GM19467 (cell line): ENCODE measurements around the gene NR2F6.
"Not testable (repeated sequence)": the region's sequence is repeated elsewhere in the genome, so short reads cannot be mapped to it uniquely, and the experiment has no call there.

Source experiments
- ATAC-seq: cut with Tn5 transposase; IDR thresholded peaks from one replicate; pipeline ENCODE4 v1.9.1; 2021; ENCODE audit warnings: mild to moderate bottlenecking, moderate library complexity; ENCODE audit not compliant: unreplicated experiment

Gene NR2F6

DNA sequence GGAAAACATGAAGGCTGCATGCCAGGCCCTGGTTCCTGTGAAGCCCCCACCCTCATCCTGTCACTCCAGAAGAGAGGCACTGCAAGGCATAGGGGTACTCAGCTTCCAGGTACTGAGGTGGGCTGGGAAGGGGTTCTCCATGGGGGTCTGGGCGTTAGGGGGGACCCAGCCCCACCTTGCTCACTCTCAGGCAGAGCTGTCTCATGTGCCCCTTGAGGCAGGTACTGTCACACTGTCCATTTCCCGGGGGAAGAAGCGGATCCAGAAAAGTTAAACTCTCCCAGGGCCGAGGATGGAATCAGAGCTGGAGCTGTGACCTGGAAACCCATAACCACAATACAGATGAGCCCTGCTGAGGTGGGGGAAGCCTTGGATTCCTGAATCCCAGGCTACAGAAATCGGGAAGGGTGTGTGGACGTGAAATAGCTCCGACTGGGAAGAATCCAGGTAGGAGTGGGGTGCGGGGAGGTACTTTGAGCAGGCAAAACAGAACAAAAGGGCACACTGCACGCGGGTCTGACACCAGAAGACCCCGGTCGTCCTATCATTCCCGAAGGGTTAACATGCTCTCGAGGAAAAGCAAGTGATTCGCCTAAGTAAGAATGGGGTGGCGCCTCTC lies 31.1 kb downstream of the NR2F6 start:
- no peak for ATAC-seq

DNA sequence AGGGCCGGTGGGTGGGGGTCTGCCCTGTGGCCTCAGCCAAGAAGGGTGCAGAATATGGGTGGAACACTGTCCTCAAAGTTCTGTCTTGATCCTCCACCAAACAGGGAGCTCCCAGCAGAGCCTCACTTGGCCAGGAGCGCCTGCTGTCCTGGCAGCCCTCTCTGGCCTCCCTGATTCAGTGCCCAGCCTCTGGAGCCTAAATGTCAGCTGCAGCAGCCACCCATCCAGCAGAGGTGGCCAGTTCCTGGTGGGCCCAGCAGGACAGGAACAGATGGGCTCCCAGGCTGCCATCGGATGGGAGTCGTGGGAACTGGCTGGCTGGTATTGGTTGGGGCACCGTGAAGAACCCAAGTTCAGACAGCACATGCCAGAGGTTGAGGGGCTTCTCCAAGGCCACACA lies 32.4 kb downstream of the NR2F6 start:
- ATAC-seq: no peak

DNA sequence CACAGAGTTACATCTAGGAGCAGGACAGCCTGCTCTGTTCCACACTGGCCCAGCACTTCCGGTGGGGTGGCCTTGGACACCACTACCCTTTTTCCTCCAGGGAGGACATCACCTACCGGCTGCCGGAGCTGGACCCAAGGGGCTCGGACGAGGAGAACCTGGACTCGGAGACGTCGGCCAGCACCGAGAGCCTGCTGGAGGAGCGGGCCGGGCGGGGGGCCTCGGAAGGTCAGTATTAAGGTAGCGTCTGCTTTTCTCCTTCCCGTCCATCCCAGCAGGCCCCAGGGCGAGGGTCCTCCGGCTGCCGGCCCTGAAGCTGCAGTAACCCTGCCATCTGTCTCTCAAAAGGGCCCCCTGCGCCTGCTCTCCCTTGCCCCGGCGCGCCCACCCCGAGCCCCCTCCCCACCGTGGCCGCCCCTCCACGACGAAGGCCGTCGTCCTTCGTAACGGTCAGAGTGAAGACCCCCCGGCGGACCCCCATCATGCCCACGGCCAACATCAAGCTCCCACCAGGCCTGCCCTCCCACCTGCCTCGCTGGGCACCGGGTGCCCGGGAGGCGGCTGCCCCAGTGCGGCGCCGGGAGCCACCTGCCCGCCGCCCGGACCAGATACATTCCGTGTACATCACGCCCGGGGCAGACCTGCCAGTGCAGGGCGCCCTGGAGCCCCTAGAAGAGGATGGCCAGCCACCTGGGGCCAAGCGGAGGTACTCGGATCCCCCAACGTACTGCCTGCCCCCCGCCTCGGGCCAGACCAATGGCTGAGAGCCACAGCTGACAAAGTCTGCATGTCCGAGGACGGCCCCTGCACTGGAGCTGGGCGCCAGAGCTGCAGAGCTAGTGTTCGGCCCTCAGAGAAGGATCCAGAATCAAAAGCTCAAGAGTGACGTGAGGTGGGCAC lies 33.9 kb downstream of the NR2F6 start:
- no peak for ATAC-seq

DNA sequence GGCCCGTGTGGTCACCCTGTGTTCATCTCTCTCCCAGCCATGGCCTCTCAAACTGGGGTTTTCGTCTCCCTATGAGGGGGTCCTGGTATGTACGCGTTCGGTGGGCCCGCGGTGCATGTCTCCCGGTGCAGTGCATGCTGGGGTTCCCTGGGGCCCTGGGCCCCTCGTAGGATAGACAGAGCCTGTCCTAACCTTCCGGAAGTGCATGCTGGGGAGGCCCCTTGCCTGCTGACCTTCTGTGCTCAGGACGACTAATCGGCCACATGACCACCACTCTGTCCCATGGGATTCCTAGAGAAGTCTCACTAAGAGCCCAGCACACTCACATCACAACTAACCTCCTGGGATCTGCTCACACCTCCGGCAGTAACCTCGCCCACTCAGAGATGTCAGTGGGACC lies 35.4 kb downstream of the NR2F6 start:
- no peak for ATAC-seq

DNA sequence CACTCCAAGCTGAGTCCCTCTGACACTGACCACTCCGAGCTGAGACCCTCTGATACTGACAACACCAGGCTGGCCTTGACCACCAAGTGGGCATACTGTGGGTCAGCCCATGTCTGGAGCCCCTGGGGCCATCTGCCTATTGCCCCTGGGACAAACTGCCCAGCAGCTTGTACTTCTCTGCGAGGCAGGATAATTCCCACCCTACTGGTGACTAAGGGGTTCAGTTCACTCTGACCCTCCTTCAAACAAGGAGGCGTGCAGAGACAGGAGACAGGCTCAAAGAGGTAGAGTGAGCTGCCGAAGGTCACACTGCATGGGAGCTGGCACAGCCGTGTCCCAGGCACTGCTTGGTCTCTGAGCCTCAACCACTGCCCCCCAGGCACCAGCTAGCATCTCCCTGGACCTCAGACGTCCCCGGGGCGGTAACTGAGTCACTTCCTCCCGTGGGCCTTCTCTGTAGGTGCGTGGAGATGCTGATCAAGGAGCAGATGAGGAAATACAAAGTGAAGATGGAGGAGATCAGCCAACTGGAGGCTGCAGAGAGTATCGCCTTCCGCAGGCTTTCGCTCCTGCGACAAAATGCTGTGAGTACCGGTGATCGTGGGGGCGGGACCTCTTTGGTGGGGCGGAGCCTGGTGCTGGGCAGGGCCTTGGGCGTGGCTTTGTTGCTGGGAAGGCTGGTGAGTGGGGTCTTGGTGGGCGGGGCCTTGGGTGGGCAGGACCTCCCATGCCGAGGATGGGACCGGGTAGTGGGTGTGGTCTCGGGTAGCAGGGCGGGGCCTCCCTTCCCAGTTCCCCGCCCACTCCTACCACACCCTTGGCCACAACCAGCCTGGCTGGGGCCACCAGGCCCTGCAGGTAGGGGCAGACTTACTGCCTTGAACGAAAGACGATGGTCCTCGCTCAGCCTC lies 36.3 kb downstream of the NR2F6 start:
- ATAC-seq: no peak

DNA sequence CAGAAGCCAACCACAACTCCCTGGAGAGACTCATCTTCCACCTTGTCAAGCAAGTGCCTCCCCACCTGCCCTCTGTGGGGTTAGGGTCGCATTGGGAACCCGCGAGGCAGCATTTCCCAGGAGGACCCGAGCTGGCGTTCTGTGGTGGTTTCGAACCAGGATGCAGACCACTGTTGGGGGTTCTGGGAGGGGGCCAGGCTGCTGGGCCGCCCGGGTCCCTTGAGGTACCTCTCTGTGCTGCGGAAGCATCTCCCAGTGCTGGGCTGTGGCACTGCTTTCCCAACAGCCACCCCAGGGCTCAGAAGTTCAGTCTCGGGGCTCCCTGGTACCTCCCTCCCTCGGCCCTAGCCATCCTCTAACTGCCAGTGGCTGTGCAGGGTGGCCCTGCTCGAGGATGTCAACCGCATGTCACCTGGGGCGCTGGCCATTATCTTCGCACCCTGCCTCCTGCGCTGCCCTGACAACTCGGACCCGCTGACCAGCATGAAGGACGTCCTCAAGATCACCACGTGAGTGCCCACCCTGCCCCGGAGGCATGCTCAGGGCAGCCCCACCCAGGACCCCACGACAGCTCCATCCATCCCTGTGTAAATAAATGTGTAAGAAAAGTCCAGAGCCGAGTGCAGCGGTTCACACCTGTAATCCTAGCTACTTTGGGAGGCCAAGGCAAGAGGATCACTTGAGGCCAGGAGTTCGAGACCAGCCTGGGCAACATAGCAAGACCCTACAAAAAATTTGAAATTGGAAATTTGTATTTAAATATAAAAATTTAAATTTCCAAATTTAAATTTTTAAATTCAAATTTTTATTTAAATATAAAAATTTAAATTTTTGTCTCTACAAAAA lies 38.8 kb downstream of the NR2F6 start:
- ATAC-seq: no peak

DNA sequence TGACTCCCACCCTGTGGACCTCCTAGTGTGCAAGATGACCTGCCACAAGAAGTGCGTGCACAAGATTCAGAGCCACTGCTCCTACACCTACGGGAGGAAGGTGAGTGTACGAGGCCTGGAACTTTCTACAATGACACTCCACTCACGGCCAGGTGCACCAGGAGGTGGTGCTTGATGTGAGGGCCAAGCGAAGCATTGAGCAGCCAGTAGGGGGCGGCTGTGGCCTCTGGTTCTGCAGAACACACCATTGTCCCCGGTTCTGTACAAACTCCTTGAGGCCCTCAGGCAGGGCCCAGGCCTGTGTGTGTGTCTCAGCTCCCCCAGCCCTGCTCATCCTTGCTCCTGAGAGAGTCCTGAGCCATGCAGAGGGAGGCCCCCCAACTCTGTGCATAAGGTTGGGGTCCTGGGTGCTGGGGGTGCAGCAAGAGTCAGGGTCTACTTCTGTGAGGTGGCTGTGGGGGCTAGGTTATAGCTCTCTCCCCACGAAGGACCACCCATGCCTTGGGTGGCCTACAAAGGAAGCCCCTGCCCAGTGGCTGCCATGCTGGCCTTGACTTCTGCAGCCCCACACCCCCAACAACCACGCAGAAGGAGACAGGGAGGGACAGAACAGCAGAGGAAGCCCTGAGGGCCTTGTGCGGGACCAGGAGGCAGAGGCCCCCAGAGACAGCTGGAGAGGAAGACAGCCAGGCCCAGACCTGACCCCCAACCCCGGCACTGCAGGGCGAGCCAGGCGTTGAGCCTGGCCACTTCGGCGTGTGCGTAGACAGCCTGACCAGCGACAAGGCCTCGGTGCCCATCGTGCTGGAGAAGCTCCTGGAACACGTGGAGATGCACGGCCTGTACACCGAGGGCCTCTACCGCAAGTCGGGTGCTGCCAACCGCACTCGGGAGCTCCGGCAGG lies 40.2 kb downstream of the NR2F6 start:
- ATAC-seq: no peak

DNA sequence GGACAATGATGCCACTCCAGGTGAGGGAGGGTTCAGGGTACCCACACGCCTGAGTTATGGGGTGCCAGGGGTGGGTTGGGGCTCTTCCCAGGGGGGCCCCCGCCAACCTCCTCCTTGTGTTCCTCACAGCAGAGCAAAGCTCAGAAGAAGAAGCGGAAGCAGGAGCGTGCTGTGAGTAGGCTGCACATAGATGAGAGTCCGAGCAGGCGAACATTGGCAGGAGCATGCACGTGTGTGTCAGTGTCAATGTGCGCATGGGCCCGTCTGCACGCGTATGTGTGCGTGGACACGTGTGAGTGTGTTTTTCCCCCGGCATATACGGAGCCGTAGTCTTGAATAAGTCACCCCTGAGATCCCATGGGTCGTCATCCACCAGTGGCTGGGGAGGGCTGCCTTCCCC lies 43.0 kb downstream of the NR2F6 start:
- no peak for ATAC-seq

DNA sequence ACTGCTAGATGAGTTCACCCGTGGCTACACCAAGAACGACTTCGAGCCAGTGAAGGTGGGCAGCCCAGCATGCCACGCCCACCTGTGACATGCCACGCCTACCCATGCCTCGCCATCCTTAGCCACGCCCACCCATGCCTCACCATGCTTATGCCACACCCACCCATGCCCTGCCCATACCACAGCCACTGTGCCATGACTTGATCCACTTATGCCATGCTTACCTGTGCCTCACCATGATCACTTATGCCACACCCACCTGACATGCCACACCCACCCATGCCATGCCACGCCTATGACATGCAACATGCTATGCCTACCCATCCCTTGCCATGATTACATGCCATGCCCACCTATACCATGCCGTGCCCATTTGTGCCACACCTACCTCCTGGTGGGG lies 43.5 kb downstream of the NR2F6 start:
- no peak for ATAC-seq

DNA sequence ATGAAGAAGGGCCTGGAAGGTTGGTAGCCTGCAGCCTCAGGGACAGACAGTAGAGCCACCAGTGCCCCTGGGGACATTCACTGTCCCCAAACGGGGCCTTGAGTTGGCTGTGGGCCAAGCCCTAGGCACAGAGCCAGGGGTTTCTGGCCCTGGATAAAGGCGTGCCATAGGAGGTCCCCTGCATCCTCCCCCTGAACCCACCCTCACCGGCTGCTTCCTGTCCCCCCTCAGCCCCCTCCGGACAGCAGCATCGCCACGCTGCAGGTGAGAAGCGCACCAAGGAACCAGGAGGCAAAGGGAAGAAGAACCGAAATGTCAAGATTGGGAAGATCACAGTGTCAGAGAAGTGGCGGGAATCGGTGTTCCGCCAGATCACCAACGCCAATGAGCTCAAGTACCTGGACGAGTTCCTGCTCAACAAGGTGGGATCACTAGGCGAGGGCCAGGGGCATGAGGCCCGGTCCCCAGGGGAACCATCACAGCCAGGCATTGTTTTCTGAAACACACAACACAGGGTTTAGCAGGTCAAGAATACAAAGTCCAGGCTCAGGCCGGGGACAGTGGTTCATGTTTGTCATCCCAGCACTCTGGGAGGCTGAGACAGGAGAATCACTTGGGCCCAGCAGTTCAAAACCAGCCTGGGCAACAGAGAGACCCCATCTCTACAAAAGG lies 45.2 kb downstream of the NR2F6 start:
- no peak for ATAC-seq

DNA sequence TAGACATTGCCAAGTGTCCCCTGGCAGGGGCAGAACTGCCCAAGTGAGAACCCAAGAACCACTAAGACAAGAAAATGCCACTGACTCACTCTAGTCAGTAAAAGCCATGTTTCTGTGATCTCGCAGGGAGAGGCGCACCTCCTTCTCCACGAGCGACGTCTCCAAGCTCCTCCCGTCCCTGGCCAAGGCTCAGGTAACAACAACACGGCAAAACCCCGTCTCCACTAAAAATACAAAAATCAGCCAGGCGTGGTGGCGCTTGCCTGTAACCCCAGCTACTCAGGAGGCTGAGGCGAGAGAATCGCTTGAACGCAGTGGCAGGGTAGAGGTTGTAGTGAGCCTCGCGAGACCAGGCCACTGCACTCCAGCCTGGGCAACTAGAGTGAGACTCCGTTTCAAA lies 48.1 kb downstream of the NR2F6 start:
- no peak for ATAC-seq

DNA sequence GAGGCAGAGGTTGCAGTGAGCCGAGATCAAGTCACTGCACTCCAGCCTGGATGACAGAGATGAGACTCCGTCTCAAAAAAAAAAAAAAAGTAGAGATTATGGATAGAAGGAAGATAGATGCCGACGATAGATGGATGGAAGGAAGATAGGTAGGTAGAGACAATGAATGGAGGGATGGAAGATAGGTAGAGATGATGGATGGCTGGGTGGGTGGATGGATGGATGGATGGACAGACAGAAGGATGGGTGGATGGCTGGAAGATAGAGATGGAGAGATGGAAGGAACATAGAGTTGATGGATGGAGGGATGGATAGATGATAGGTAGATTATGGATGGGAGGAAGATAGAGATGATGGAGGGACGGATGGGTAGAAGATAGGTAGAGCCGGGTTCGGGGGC lies 49.1 kb downstream of the NR2F6 start:
- ATAC-seq: no peak

DNA sequence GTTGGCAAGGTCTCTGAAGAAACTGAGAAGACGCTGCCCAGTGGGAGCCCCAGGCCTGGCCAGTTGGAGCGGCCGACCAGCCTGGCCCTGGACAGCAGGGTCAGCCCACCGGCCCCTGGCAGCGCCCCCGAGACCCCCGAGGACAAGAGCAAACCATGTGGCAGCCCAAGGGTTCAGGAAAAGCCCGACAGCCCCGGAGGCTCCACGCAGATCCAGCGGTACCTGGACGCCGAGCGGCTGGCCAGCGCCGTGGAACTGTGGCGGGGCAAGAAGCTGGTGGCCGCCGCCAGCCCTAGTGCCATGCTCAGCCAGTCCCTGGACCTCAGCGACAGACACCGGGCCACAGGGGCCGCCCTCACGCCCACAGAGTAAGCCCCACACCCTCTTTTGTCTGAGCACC lies 50.6 kb downstream of the NR2F6 start:
- ATAC-seq: no peak

DNA sequence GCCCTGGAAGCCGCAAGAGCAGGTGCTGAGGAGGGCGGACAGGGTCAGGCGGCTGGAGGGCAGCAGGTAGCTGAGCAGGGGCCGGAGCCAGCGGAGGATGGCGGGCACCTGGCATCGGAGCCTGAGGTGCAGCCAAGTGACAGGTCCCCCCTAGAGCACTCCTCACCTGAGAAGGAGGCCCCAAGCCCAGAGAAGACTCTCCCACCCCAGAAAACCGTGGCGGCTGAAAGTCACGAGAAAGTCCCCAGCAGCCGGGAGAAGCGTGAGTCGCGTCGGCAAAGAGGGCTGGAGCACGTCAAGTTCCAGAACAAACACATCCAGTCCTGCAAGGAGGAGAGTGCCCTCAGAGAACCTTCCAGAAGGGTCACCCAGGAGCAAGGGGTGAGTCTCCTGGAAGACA lies 51.1 kb downstream of the NR2F6 start:
- ATAC-seq: no peak

DNA sequence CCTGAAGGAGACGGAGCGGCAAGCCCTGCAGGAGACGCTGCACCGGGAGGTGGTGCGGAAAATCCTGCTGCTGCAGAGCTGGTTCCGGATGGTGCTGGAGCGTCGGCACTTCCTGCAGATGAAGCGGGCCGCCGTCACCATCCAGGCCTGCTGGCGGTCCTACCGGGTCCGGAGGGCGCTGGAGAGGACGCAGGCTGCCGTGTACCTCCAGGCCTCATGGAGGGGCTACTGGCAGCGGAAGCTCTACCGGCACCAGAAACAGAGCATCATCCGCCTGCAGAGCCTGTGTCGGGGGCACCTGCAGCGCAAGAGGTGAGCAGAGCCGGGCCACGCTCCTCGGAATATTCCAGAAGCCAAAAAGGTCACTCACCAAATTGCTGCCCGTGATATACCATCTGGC lies 53.0 kb downstream of the NR2F6 start:
- no peak for ATAC-seq

DNA sequence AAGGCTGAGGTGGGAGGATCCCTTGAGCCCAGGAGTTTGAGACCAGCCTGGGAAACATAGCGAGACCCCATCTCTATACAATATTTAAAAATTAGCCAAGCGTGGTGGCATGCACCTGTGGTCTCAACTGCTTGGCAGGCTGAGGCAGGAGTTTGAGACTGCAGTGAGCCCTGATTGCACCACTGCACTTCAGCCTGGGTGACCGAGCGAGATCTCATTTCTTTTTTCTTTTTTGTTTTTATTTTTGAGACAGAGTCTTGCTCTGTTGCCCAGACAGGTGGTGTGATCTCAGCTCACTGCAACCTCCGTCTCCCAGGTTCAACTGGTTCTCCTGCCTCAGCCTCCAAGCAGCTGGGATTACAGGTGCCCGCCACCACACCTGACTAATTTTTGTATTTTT lies 54.0 kb downstream of the NR2F6 start:
- not testable (repeated sequence) for ATAC-seq

DNA sequence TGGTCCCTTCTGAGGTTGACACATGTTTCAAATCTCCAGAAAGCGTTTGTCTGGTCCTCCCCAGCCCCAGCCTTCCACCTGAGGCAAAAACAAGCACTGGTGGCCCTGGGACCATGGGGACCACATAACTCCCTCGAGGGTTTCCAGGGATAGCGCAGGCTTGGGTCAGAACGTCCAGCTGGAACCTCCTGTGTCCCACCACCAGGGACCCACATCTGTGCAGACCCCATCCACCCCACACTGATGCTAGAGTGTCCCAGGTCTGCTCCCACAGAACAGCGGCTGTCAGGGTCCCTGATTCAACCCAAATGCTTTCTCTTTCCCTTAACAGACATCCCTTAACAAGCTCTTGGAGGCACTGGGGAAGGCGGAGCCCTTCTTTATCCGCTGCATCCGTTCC lies 60.1 kb downstream of the NR2F6 start:
- no peak for ATAC-seq

DNA sequence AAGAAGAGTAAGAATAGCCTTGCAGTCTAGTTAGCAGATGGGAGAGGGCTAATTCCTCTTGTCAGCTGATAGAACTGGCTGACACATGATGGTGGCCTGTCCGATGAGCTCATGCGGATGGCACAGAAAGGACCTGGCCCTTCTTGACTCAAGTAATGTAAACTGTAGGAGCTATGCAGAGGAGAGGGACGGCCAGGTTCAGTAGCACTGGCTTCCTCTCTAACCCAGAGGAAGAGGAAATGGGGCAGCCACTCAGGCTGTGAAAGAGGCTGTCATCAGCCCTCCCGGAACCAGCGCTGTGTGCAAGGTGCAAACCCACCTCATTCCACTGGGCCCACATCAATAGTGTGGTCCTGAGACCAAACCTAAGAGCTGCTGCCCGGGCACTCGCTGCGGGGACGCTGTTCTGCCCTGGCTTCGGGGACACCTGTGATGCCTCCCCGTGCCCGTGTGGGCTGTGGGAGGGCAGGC lies 61.3 kb downstream of the NR2F6 start:
- ATAC-seq: no peak

DNA sequence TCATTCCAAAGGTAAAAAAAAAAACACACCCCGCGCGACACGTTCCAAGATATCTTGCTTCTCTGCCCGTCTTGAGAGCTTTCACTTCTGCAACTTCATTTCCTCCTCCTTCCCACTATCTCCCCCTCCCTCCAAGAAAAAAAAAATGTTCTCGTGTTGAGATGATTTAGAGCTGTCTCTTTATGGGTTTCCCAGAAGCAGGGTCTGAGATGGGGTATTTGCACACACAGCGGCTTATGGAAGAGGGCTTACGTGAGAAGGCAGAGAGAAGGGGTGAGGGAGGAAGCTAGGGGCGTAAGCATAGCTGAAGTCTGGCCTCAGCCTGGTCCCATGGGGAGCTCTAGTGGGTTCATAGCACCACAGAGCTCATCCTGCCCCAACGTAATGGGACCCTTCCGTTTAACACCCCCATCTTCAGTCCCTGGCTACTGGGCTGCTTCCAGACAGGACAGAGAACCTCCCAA lies 61.8 kb downstream of the NR2F6 start:
- no peak for ATAC-seq
